T-helper 22 cell (primary cell): ENCODE results near the gene PRDM4.
"Not testable (repeated sequence)": the region's sequence is repeated elsewhere in the genome, so short reads cannot be mapped to it uniquely, and the experiment has no call there.

ENCODE experiments used
- DNase-seq: peaks from one replicate; pipeline ENCODE4 v3.0.0-alpha.2; 2020; ENCODE audit warnings: low read depth

Gene PRDM4

GRCh38 chr12:107774349-107775029, 13.6 kb upstream of the PRDM4 start, which contains the start of gene ASCL4:
TSS of gene ASCL4 (plus strand) at chr12:107774704. CDS start at chr12:107775219, 515 bp downstream.
- DNase-seq: no peak

GRCh38 chr12:107767466-107767865, 6.5 kb upstream of the PRDM4 start:
- DNase-seq: no peak

GRCh38 chr12:107765316-107765715, 4.4 kb upstream of the PRDM4 start:
- no peak for DNase-seq

GRCh38 chr12:107764626-107765025, 3.7 kb upstream of the PRDM4 start:
- no peak for DNase-seq

- no peak for DNase-seq
These were observed 1.9 kb upstream of the PRDM4 start for GRCh38 chr12:107762874-107763273.

GRCh38 chr12:107761502-107761904, 566 bp upstream of the PRDM4 start:
- no peak for DNase-seq

GRCh38 chr12:107760207-107760808, 629 bp downstream of the PRDM4 start:
- DNase-seq: no peak

GRCh38 chr12:107759410-107759809, 1.5 kb downstream of the PRDM4 start:
- no peak for DNase-seq

- DNase-seq: no peak
These were observed 11.9 kb downstream of the PRDM4 start for GRCh38 chr12:107749083-107749482.

- no peak for DNase-seq
These were observed 12.5 kb downstream of the PRDM4 start for GRCh38 chr12:107748472-107748871.

GRCh38 chr12:107736914-107737313, 24.0 kb downstream of the PRDM4 start:
- no peak for DNase-seq

- DNase-seq: no peak
These were observed 25.2 kb downstream of the PRDM4 start for GRCh38 chr12:107735763-107736162.

GRCh38 chr12:107734139-107734538, 26.8 kb downstream of the PRDM4 start:
- no peak for DNase-seq

GRCh38 chr12:107732365-107732764, 28.6 kb downstream of the PRDM4 start:
- DNase-seq: no peak

- DNase-seq: no peak
These were observed 29.6 kb downstream of the PRDM4 start for GRCh38 chr12:107731366-107731765.

- no peak for DNase-seq
These were observed 30.2 kb downstream of the PRDM4 start for GRCh38 chr12:107730618-107731341.

- DNase-seq: not testable (repeated sequence)
These were observed 33.2 kb downstream of the PRDM4 start for GRCh38 chr12:107727742-107728141.

GRCh38 chr12:107727327-107727726, 33.6 kb downstream of the PRDM4 start:
- not testable (repeated sequence) for DNase-seq

GRCh38 chr12:107718606-107719005, 42.3 kb downstream of the PRDM4 start:
- DNase-seq: no peak

GRCh38 chr12:107715780-107716179, 45.2 kb downstream of the PRDM4 start:
- no peak for DNase-seq

- DNase-seq: not testable (repeated sequence)
These were observed 55.4 kb downstream of the PRDM4 start for GRCh38 chr12:107705522-107705921.

GRCh38 chr12:107704041-107704440, 56.9 kb downstream of the PRDM4 start:
- DNase-seq: no peak

- DNase-seq: no peak
These were observed 58.8 kb downstream of the PRDM4 start for GRCh38 chr12:107702106-107702505.
